Fibroblast of pulmonary artery (primary cell): Measurements from ENCODE around the gene RAC3.

Source experiments
- DNase-seq: peaks from one replicate; pipeline ENCODE4 v3.0.0-alpha.2; 2010; ENCODE audit warnings: low read depth
- H3K4me3 ChIP-seq: replicated peaks from 2 replicates; pipeline ENCODE4 v1.5.1; 2011; ENCODE audit warnings: low read depth, mild to moderate bottlenecking, control low read depth, low read length, moderate library complexity
- CTCF ChIP-seq: IDR thresholded peaks from 2 replicates; pipeline ENCODE4 v1.5.1; 2011; ENCODE audit warnings: mild to moderate bottlenecking, control low read depth, low read length, inconsistent platforms; ENCODE audit errors: missing control alignments

Gene RAC3

GRCh38 chr17:82021107-82021899, 10.2 kb upstream of the RAC3 start:
- TF ChIP-seq CTCF = peak; percentile 85
- peak; percentile 83 for DNase-seq
- H3K4me3 ChIP-seq = peak overlapping the region; percentile 79

- DNase-seq = no peak
- H3K4me3 ChIP-seq = peak overlapping the region; percentile 79
- no peak for TF ChIP-seq CTCF
Observed at GRCh38 chr17:82021900-82022309, 9.6 kb upstream of the RAC3 start.

- TF ChIP-seq CTCF = no peak
- H3K4me3 ChIP-seq = peak within 1 kb of the TSS; percentile 79
- no peak for DNase-seq
Observed at GRCh38 chr17:82022310-82022980, 9.0 kb upstream of the RAC3 start, which contains the start of gene CENPX. TSS of gene CENPX (minus strand) at chr17:82022878. CDS start at chr17:82022861, 17 bp downstream.

- peak; percentile 100 for DNase-seq
- no peak for TF ChIP-seq CTCF
- peak within 1 kb of the TSS; percentile 79 for H3K4me3 ChIP-seq
Observed at GRCh38 chr17:82022981-82023446, 8.5 kb upstream of the RAC3 start, which contains the start of gene LRRC45. TSS of gene LRRC45 (plus strand) at chr17:82023305. CDS start at chr17:82023644, 339 bp downstream.

- peak overlapping the region; percentile 68 for H3K4me3 ChIP-seq
- DNase-seq = no peak
Observed at GRCh38 chr17:82023447-82024241, 7.8 kb upstream of the RAC3 start.

More at GRCh38 chr17:82023447-82024241, 7.8 kb upstream of the RAC3 start:
- TF ChIP-seq CTCF = no peak
